Cortex of kidney (tissue), 1 donor: ENCODE results near the gene ZNF222.

Experiments
- DNase-seq: peaks from one replicate; lab custom pipeline; 2025; lab: John Stamatoyannopoulos, UW

Gene ZNF222

GRCh38 chr19:44051650-44052402, 26.6 kb downstream of the ZNF222 start, which contains the start of gene ZNF223:
TSS of gene ZNF223 (plus strand) at chr19:44052036. CDS start at chr19:44055177, 3,141 bp downstream.
- no peak for DNase-seq

DNA sequence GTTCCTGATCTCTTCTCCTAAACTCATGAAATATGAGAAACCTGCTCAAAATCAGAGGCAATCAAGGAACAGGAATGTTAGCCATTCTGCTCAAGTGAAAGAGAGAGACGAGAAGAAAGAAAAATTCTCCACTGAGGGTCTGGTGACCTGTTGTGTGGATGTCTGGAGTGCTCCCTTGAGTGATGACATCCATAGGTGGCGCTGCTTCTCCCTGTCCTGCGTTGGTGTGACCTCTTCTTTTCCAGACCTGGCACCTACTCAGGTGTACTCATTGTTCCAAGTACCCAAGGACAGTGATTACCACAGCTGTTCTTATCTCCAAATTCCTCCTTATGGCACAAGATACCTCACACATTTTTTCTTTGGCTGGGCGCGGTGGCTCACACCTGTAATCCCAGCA, 30.7 kb downstream of the ZNF222 start:
- no peak for DNase-seq

- no peak for DNase-seq
Measured at GRCh38 chr19:44059229-44059628, 34.0 kb downstream of the ZNF222 start.

- no peak for DNase-seq
Measured at GRCh38 chr19:44061038-44061437, 35.9 kb downstream of the ZNF222 start.

GRCh38 chr19:44066305-44066704, 41.1 kb downstream of the ZNF222 start:
- no peak for DNase-seq

DNA sequence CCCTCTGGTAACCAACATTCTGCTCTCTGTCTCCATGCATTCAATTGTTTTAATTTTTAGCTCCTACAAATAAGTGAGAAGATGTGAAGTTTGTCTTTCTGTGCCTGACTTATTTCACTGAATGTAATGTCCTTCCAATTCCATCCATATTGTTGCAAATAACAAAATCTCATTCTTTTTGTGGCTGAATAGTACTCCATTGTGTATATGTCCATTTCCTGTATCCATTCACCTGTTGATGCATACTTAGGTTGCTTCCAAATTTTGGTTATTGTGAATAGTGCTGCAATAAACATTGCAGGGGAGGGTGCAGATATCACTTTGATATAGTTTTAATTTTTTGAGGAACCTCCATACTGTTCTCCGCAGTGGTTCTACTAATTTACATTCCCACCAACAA, 44.2 kb downstream of the ZNF222 start:
- no peak for DNase-seq

GRCh38 chr19:44071824-44072542, 46.8 kb downstream of the ZNF222 start, which contains the start of gene ZNF284:
TSS of gene ZNF284 (plus strand) at chr19:44072159. CDS start at chr19:44076390, 4,231 bp downstream.
- DNase-seq, result no peak

GRCh38 chr19:44072543-44073401, 47.6 kb downstream of the ZNF222 start:
- no peak for DNase-seq

- DNase-seq, result no peak
Measured at GRCh38 chr19:44076325-44076724, 51.1 kb downstream of the ZNF222 start.
